HepG2 (cell line): ENCODE measurements around the gene SLC25A43. TPM values are rescaled to one million over a fixed set of nuclear protein-coding genes. Genes with fewer than 3 reads are reported as not detected.

ENCODE experiments used
- AKAP8 ChIP-seq: sonication (generic); formaldehyde crosslinking; IDR thresholded peaks from 2 replicates; pipeline ENCODE4 v1.5.1; 2020; ENCODE audit warnings: mild to moderate bottlenecking, missing genetic modification reagents
- CSRNP1 ChIP-seq: sonication (generic); formaldehyde crosslinking; IDR thresholded peaks from 2 replicates; pipeline ENCODE4 v1.8.1; 2023; ENCODE audit warnings: mild to moderate bottlenecking, missing genetic modification reagents
- DBP ChIP-seq: sonication (generic); formaldehyde crosslinking; IDR thresholded peaks from 2 replicates; pipeline ENCODE4 v1.4.0; 2020; ENCODE audit warnings: missing genetic modification reagents; ENCODE audit errors: not compliant biosample characterization
- ERF ChIP-seq: IDR thresholded peaks from 2 replicates; pipeline ENCODE4 v1.6.1; 2018; ENCODE audit warnings: missing biosample characterization, missing genetic modification reagents
- FOXJ3 ChIP-seq: sonication (generic); formaldehyde crosslinking; IDR thresholded peaks from 2 replicates; pipeline ENCODE4 v1.4.0; 2020; ENCODE audit warnings: missing genetic modification reagents, mild to moderate bottlenecking, borderline replicate concordance
- GABPB1 ChIP-seq: IDR thresholded peaks from 2 replicates; pipeline ENCODE4 v1.6.1; 2016; ENCODE audit warnings: mild to moderate bottlenecking, missing genetic modification reagents, moderate library complexity, missing compliant biosample characterization
- HINFP ChIP-seq: sonication (generic); formaldehyde crosslinking; IDR thresholded peaks from 2 replicates; pipeline ENCODE4 v1.4.0; 2020; ENCODE audit warnings: low read depth, mild to moderate bottlenecking, missing genetic modification reagents
- MAF1 ChIP-seq: sonication (generic); formaldehyde crosslinking; IDR thresholded peaks from 2 replicates; pipeline ENCODE4 v1.5.0; 2020; ENCODE audit warnings: missing genetic modification reagents, borderline replicate concordance
- MTA1 ChIP-seq: sonication (generic); formaldehyde crosslinking; IDR thresholded peaks from 2 replicates; pipeline ENCODE4 v1.4.0; 2020; ENCODE audit warnings: missing genetic modification reagents, mild to moderate bottlenecking, borderline replicate concordance
- NKX3-1 ChIP-seq: sonication (generic); formaldehyde crosslinking; IDR thresholded peaks from 2 replicates; pipeline ENCODE4 v1.5.0; 2020; ENCODE audit warnings: missing genetic modification reagents
- RCOR2 ChIP-seq: IDR thresholded peaks from 2 replicates; pipeline ENCODE4 v1.6.1; 2016; ENCODE audit warnings: missing biosample characterization, missing genetic modification reagents
- REPIN1 ChIP-seq: sonication (generic); formaldehyde crosslinking; IDR thresholded peaks from 2 replicates; pipeline ENCODE4 v1.8.0; 2022; ENCODE audit warnings: missing genetic modification reagents, low read depth, mild to moderate bottlenecking, borderline replicate concordance
- SRSF4 ChIP-seq: fragments of 200-400 bp; formaldehyde crosslinking; IDR thresholded peaks from one replicate; pipeline ENCODE4 v1.6.1; 2018; ENCODE audit warnings: mild to moderate bottlenecking, low read depth, low read length, moderate library complexity; ENCODE audit not compliant: poor library complexity, severe bottlenecking
- TFAP4 ChIP-seq: sonication (generic); IDR thresholded peaks from 2 replicates; pipeline ENCODE4 v1.6.1; 2016; ENCODE audit warnings: low read depth, borderline replicate concordance
- ZBTB20 ChIP-seq: sonication (generic); formaldehyde crosslinking; IDR thresholded peaks from 2 replicates; pipeline ENCODE4 v1.8.1; 2023; ENCODE audit warnings: missing genetic modification reagents, low read depth, mild to moderate bottlenecking, borderline replicate concordance
- ZFY ChIP-seq: sonication (generic); formaldehyde crosslinking; IDR thresholded peaks from 2 replicates; pipeline ENCODE4 v1.4.0; 2020; ENCODE audit warnings: missing genetic modification reagents
- ZHX1 ChIP-seq: sonication (generic); formaldehyde crosslinking; IDR thresholded peaks from 2 replicates; pipeline ENCODE4 v1.8.1; 2022; ENCODE audit warnings: low read depth, mild to moderate bottlenecking, missing genetic modification reagents
- ZNF562 ChIP-seq: sonication (generic); formaldehyde crosslinking; IDR thresholded peaks from 2 replicates; pipeline ENCODE4 v1.8.0; 2022; ENCODE audit warnings: missing genetic modification reagents, borderline replicate concordance
- ZNF564 ChIP-seq: sonication (generic); formaldehyde crosslinking; IDR thresholded peaks from 2 replicates; pipeline ENCODE4 v1.8.1; 2023; ENCODE audit warnings: mild to moderate bottlenecking, missing genetic modification reagents
- ZNF569 ChIP-seq: sonication (generic); formaldehyde crosslinking; IDR thresholded peaks from 2 replicates; pipeline ENCODE4 v1.5.0; 2020; ENCODE audit warnings: mild to moderate bottlenecking, missing genetic modification reagents, moderate library complexity, borderline replicate concordance
- ZNF75D ChIP-seq: sonication (generic); formaldehyde crosslinking; IDR thresholded peaks from 2 replicates; pipeline ENCODE4 v1.8.1; 2023; ENCODE audit warnings: missing genetic modification reagents, mild to moderate bottlenecking, borderline replicate concordance
- ZSCAN25 ChIP-seq: sonication (generic); formaldehyde crosslinking; IDR thresholded peaks from 2 replicates; pipeline ENCODE4 v1.8.0; 2022; ENCODE audit warnings: mild to moderate bottlenecking, missing genetic modification reagents
- polyA plus RNA-seq, 8 experiments: library from polyadenylated mRNA; depleted of rRNA in 3 of 8; stranded (reverse) in 7 of 8; unstranded in 1 of 8; fragments of >200 nt; fragmentation: Illumina TruSeq in 4 of 8; extraction: Trizol in 4 of 8; gene quantifications; 2 replicates each; pipeline versions ENCODE4 v1.2.1 to v1.2.3, GENCODE V29; 2011 to 2016; ENCODE audit warnings: low read depth in 4 of 8, missing spikeins in 1 of 8, mixed read lengths in 1 of 8; ENCODE audit not compliant: insufficient read depth in 1 of 8
- total RNA-seq, 5 experiments: library from RNA; depleted of rRNA; stranded (reverse); fragments of >200 nt; fragmentation: Illumina TruSeq; extraction: Trizol; gene quantifications; 2 replicates each; pipeline ENCODE4 v1.2.3, GENCODE V29; 2016; ENCODE audit warnings: low read depth in 1 of 5

Gene SLC25A43
- total and polyA plus RNA-seq, 2 of the 13 experiments (the other 11 are each of a cell fraction or from before 2014, with no cell fraction given) = 5.8 to 13.2 TPM

- TF ChIP-seq DBP = no peak
- no peak for TF ChIP-seq GABPB1 (CRISPR knock-in tag)
- no peak for TF ChIP-seq NKX3-1 (CRISPR knock-in tag)
- TF ChIP-seq FOXJ3 = no peak
- peak; percentile 85 for TF ChIP-seq ZFY (CRISPR knock-in tag)
- no peak for TF ChIP-seq CSRNP1 (CRISPR knock-in tag)
- TF ChIP-seq RCOR2 (CRISPR knock-in tag) = no peak
- TF ChIP-seq ZNF562 (CRISPR knock-in tag) = no peak
- TF ChIP-seq ERF (CRISPR knock-in tag) = no peak
- no peak for TF ChIP-seq REPIN1 (CRISPR knock-in tag)
- no peak for TF ChIP-seq AKAP8 (CRISPR knock-in tag)
- TF ChIP-seq ZNF569 (CRISPR knock-in tag) = no peak
- no peak for TF ChIP-seq ZSCAN25 (CRISPR knock-in tag)
- TF ChIP-seq ZNF564 = no peak
- no peak for TF ChIP-seq MAF1 (CRISPR knock-in tag)
- TF ChIP-seq ZHX1 = no peak
- TF ChIP-seq ZNF75D (CRISPR knock-in tag) = no peak
- TF ChIP-seq HINFP = no peak
- no peak for TF ChIP-seq ZBTB20 (CRISPR knock-in tag)
- TF ChIP-seq MTA1 (CRISPR knock-in tag) = no peak
- no peak for TF ChIP-seq TFAP4
- no peak for TF ChIP-seq SRSF4
Observed at GRCh38 chrX:119398974-119399771, at the start of gene SLC25A43 (continued).
